Osteocyte (in vitro differentiated cells): ENCODE results near the gene TSC22D1. TPM values are rescaled to one million over a fixed set of nuclear protein-coding genes. Genes with fewer than 3 reads are reported as not detected.
"Not testable (repeated sequence)": the region's sequence is repeated elsewhere in the genome, so short reads cannot be mapped to it uniquely, and the experiment has no call there.

Experiments used
- DNase-seq: peaks from one replicate; pipeline ENCODE4 v3.0.0; 2021; ENCODE audit warnings: mixed read lengths; ENCODE audit not compliant: unreplicated experiment; ENCODE audit errors: extremely low spot score
- H3K27ac Mint-ChIP-seq: one replicate; pipeline ENCODE4 v1.8.0; 2021; ENCODE audit warnings: mild to moderate bottlenecking, mixed read lengths; ENCODE audit not compliant: unreplicated experiment
- H3K27me3 Mint-ChIP-seq: one replicate; pipeline ENCODE4 v1.8.0; 2021; ENCODE audit warnings: mixed read lengths; ENCODE audit not compliant: unreplicated experiment
- H3K36me3 Mint-ChIP-seq: one replicate; pipeline ENCODE4 v1.8.0; 2021; ENCODE audit warnings: mixed read lengths; ENCODE audit not compliant: unreplicated experiment
- H3K4me1 Mint-ChIP-seq: one replicate; pipeline ENCODE4 v1.8.0; 2021; ENCODE audit warnings: mixed read lengths; ENCODE audit not compliant: unreplicated experiment
- H3K4me3 Mint-ChIP-seq: one replicate; pipeline ENCODE4 v1.8.0; 2021; ENCODE audit warnings: mild to moderate bottlenecking, moderate library complexity, mixed read lengths; ENCODE audit not compliant: unreplicated experiment
- H3K9me3 Mint-ChIP-seq: one replicate; pipeline ENCODE4 v1.8.0; 2021; ENCODE audit warnings: mixed read lengths; ENCODE audit not compliant: unreplicated experiment
- total RNA-seq: library from RNA; stranded (reverse); gene quantifications from 2 replicates; pipeline ENCODE4 v1.2.1, GENCODE V29; 2021
- TF ChIP-seq, protein P1 (sequence below): fragments of 200-600 bp; sonication (generic); IDR thresholded peaks from 2 replicates; pipeline ENCODE4 v1.5.0; 2021; ENCODE audit warnings: antibody characterized with exemption, mild to moderate bottlenecking, moderate library complexity

Gene TSC22D1
- total RNA-seq, 1 donor from 2014 or later: 118 TPM

DNA sequence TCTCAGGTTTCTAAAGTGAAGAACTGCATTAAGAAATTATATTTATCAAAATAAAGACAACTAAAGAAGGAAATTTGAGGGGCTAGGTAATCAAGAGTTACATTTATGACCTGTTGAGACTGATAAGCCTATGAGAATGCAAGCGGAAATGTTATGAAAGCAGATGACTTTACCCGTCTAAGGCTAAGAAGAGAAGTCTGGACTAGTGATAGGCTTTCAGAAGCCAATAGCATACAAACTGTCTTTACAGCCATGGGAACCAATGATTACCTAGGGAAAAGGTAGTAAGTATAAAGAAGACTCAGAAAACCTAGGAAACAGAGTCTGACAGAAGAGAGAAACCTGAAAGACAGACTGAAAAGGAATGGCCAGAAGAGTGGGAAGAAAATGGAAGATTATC, 11.2 kb downstream of the TSC22D1 start:
- peaks cover 28% of the 10 kb centered on the region for H3K36me3 Mint-ChIP-seq

DNA sequence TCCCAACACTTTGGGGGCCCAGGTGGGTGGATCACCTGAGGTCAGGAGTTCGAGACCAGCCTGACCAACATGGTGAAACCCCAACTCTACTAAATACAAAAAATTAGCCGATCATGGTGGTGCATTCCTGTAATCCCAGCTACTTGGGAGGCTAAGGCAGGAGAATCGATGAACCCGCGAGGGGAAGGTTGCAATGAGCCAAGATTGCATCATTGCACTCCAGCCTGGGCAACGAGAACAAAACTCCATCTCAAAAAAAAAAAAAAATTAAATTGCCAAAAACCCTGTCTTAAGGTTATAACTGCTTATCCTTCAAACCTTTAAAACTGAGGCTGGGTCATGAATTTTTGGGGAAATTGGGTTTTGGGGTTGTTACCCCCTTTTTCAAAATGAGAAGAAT, 13.3 kb downstream of the TSC22D1 start:
- peaks cover 45% of the 10 kb centered on the region for H3K4me1 Mint-ChIP-seq
- H3K36me3 Mint-ChIP-seq: peaks cover 12% of the 10 kb centered on the region
- not testable (repeated sequence) for H3K9me3 Mint-ChIP-seq, DNase-seq, H3K27me3 Mint-ChIP-seq, H3K4me3 Mint-ChIP-seq, H3K27ac Mint-ChIP-seq

More for the DNA sequence above, 11.2 kb downstream of the TSC22D1 start:
- DNase-seq: no peak
- TF ChIP-seq, protein P1, sequence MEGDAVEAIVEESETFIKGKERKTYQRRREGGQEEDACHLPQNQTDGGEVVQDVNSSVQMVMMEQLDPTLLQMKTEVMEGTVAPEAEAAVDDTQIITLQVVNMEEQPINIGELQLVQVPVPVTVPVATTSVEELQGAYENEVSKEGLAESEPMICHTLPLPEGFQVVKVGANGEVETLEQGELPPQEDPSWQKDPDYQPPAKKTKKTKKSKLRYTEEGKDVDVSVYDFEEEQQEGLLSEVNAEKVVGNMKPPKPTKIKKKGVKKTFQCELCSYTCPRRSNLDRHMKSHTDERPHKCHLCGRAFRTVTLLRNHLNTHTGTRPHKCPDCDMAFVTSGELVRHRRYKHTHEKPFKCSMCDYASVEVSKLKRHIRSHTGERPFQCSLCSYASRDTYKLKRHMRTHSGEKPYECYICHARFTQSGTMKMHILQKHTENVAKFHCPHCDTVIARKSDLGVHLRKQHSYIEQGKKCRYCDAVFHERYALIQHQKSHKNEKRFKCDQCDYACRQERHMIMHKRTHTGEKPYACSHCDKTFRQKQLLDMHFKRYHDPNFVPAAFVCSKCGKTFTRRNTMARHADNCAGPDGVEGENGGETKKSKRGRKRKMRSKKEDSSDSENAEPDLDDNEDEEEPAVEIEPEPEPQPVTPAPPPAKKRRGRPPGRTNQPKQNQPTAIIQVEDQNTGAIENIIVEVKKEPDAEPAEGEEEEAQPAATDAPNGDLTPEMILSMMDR: no peak
- peaks cover 63% of the 10 kb centered on the region for H3K4me1 Mint-ChIP-seq
- no peak overlapping the region for H3K4me3 Mint-ChIP-seq
- H3K27me3 Mint-ChIP-seq: no peaks in the 10 kb centered on the region
- H3K9me3 Mint-ChIP-seq: peaks cover 12% of the 10 kb centered on the region
- H3K27ac Mint-ChIP-seq: no peak overlapping the region

DNA sequence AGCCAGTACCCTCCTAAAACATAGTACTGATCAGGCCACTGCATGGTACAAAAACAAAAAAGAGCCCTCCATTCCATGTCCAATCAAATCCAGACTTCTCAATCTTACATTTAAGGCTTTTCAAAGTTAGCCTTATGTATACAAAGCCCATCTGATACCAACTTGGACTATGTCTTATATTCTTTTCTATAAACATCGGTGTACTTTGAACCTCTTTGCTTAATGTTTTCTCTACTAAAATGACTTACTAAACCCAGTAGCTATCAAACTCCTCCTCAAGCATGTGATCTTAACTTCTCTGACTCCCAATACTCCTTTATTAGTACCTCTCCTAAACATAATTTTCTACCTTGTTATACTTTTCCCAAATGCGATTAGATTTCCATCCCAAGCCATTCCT, 14.8 kb downstream of the TSC22D1 start:
- no peak overlapping the region for H3K4me3 Mint-ChIP-seq
- H3K4me1 Mint-ChIP-seq: peaks cover 32% of the 10 kb centered on the region
- TF ChIP-seq, protein P1: no peak
- peaks cover 7% of the 10 kb centered on the region for H3K36me3 Mint-ChIP-seq
- no peaks in the 10 kb centered on the region for H3K27me3 Mint-ChIP-seq
- no peak for DNase-seq
- no peak overlapping the region for H3K27ac Mint-ChIP-seq
- H3K9me3 Mint-ChIP-seq: no peaks in the 10 kb centered on the region

DNA sequence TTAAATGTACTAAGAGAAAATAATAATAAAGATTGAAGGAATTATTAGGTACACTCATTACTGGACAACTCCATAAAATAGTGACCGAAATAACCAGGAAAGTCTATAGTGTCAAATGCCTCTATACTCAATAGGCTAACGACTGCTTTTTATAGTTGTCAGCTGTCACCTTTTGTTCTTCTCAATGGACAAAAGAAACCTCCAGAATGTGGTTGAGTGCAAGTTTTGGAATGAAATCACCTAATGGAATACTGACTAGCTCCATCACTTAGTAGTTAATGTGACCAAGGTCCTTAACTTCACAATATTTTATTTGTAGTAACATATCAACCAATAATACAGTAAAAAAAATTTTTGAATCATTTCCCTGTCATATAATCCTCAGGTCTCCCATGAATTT, 18.1 kb downstream of the TSC22D1 start:
- peaks cover 19% of the 10 kb centered on the region for H3K36me3 Mint-ChIP-seq
- no peak overlapping the region for H3K27ac Mint-ChIP-seq
- H3K27me3 Mint-ChIP-seq: no peaks in the 10 kb centered on the region
- H3K4me1 Mint-ChIP-seq: peaks cover 15% of the 10 kb centered on the region
- H3K4me3 Mint-ChIP-seq: no peak overlapping the region
- TF ChIP-seq, protein P1: no peak
- DNase-seq: no peak
- no peaks in the 10 kb centered on the region for H3K9me3 Mint-ChIP-seq

DNA sequence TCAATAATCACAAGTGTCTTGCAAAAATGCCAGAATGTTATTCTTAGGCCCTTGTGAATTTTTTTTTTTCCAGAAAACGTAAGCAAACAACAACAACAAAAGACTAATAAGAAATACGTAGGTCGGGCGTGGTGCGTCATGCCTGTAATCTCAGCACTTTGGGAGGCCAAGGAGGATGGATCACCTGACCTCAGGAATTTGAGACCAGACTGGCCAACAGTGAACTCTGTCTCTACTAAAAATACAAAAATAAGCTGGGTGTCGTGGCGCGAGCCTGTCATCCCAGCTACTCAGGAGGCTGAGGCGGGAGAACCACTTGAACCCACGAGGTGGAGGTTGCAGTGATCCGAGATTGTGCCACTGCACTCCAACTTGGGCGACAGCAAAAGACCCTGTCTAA, 20.9 kb downstream of the TSC22D1 start:
- no peak overlapping the region for H3K4me3 Mint-ChIP-seq
- peaks cover 23% of the 10 kb centered on the region for H3K36me3 Mint-ChIP-seq
- no peaks in the 10 kb centered on the region for H3K9me3 Mint-ChIP-seq
- no peaks in the 10 kb centered on the region for H3K27me3 Mint-ChIP-seq
- H3K4me1 Mint-ChIP-seq: peaks cover 2% of the 10 kb centered on the region
- TF ChIP-seq, protein P1: no peak
- no peak for DNase-seq
- no peak overlapping the region for H3K27ac Mint-ChIP-seq

DNA sequence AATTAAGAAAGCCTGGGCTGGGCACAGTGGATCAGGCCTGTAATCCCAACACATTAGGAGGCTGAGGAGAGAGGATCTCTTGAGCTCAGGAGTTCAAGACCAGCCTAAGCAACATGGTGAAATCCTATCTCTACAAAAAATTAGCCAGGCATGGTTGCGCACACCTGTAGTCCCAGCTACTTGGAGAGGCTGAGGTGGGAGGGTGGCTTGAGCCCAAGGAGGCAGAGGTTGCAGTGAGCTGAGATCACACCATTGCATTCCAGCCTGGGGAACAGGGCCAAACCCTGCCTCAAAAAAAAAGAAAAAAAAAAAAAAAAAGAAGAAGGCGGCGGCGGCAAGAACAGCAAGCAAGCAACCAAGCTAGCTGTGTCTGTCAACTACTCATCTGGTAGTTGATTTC, 26.7 kb downstream of the TSC22D1 start:
- H3K27ac Mint-ChIP-seq: no peak overlapping the region
- no peaks in the 10 kb centered on the region for H3K9me3 Mint-ChIP-seq
- no peak overlapping the region for H3K4me3 Mint-ChIP-seq
- no peaks in the 10 kb centered on the region for H3K27me3 Mint-ChIP-seq
- H3K36me3 Mint-ChIP-seq: peaks cover 14% of the 10 kb centered on the region
- DNase-seq: no peak
- H3K4me1 Mint-ChIP-seq: no peaks in the 10 kb centered on the region
- TF ChIP-seq, protein P1: no peak
